Measurements from ENCODE around the gene SUPT3H.

- TF ChIP-seq EP300 (IDR thresholded peaks at IDR 0.05; ENCODE audit: borderline replicate concordance) (no peak), USF1 (IDR thresholded peaks at IDR 0.05) (no peak)
These were observed 320.0 kb downstream of the SUPT3H start for GRCh38 chr6:45057711-45058110.
